NOMO-1 treated with dmso at 0.1 percent for 144 hours (cell line): ENCODE measurements around the gene SYCE3.
"Not testable (repeated sequence)": the region's sequence is repeated elsewhere in the genome, so short reads cannot be mapped to it uniquely, and the experiment has no call there.

Source experiments
- DNase-seq: peaks from one replicate; lab custom pipeline; 2025; ENCODE audit not compliant: unreplicated experiment; lab: John Stamatoyannopoulos, UW

SYCE3 gene

DNA sequence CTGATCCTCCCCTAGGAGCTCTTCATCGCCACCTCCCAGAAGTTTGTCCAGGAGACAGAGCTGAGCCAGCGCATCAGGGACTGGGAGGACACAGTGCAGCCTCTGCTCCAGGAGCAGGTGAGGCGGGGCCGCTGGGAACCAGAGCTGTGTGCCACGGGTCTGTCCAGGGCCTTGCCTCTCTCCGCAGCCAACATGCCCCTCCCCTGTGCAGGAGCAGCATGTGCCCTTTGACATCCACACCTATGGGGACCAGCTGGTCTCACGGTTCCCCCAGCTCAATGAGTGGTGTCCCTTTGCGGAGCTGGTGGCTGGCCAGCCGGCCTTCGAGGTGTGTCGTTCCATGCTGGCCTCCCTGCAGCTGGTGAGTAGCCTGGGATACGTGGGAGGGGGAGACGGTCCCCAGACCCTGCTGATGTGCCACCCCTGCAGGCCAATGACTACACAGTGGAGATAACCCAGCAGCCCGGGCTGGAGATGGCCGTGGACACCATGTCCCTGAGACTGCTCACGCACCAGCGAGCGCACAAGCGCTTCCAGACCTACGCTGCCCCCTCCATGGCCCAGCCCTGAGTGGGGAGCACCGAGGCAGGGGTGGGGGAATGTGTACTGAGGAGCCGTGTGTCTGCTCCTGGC is 39.8 kb downstream of the SYCE3 start:
- no peak for DNase-seq

DNA sequence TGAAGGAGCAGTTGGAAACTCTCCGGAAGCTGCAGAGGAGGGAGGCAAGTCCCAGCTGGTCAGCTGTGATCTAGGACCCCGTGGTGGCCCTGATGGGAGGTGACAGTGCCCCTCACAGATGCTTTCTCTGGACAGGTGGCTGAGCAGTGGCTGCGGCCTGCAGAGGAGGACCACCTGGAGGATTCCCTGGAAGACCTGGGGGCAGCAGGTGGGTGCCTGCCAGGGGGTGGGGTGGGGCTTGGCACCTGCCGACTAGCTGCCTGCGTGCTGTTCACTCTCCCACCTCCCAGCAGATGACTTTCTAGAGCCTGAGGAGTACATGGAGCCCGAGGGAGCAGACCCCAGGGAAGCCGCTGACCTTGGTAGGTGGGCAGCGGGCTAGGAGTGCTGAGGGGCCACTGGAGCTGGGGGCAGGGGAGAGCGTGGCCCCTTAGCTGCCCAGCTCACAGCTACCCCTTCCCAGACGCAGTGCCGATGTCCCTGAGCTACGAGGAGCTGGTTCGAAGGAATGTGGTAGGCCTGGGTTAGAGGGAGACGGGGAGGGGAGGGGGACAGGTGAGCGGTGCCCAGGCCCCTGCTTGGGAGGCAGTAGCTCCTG is 40.4 kb downstream of the SYCE3 start:
- DNase-seq, result no peak

DNA sequence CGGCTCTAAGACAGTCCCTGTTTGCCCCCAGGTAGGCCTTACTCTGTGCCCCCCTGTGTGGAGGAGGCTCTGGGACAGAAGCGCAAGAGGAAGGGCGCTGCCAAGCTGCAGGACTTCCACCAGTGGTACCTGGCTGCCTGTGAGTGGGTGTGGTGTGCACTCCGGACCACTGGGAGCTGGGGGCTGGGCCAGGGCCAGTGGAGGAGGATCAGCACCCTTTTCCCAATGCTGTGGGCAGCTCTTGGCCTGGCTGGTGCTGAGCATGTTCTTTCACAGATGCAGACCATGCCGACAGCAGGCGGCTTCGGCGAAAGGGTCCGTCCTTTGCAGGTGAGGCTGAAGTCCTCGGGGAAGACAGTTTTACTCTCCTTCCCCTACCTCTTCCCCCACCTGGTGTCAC is 41.0 kb downstream of the SYCE3 start:
- no peak for DNase-seq

DNA sequence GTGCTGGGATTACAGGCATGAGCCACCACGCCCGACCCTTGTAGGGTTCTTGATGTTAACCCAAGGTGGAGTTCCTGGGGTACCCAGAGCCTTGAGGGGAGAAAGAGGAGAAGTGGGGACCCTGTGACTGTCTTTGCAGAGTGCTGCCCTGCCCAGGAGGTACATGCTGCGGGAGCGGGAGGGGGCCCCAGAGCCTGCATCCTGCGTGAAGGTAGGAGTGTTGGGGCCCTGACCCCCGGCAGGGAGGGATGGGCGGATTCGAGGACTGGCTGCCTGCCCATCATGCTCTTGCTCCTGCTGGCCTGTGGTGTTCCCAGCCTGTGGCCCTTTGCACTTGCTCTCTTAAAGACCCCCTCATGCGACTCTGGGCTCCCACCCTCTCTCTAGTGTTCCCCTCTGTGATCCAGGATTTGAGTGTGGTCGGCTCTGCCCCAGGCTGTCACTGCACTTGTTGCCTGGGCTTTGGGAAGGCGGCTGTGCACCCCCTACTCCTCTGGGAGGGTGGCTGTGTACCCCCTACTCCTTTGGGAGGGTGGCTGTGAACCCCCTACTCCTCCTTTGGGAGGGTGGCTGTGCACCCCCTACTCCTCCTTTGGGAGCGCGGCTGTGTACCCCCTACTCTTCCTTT is 41.8 kb downstream of the SYCE3 start:
- DNase-seq, result no peak

DNA sequence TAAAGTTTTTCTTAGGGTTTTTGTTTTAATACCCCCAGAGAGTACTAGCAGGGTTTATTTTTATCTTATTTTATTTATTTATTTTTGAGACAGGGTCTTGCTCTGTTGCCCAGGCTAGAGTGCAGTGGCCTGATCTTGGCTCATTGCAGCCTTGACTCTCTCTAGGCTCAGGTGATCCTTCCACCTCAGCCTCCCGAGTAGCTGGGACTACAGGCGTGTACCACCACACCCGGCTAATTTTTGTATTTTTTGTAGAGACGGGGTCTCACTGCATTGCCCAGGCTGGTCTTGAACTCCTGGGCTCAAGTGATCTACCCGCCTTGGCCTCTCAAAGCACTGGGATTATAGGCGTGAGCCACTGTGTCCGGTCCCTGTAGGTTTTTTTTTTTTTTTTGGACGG is 42.5 kb downstream of the SYCE3 start:
- not testable (repeated sequence) for DNase-seq

DNA sequence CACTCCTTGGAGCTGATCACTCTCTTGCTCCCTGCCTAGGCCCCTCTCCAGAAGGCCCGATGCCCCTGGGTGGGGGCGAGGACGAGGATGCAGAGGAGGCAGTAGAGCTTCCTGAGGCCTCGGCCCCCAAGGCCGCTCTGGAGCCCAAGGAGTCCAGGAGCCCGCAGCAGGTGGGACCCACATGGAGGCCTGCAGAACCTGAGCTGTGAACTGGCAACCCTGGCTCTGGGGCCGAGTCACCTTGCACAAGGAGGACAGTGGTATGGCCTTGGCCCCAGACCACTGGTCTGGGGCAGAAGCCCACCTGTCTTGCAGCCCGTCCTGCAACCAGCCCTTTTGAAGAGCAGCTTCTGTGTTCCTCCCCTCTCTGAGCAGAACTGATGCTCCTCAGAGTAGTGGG is 43.6 kb downstream of the SYCE3 start:
- no peak for DNase-seq

DNA sequence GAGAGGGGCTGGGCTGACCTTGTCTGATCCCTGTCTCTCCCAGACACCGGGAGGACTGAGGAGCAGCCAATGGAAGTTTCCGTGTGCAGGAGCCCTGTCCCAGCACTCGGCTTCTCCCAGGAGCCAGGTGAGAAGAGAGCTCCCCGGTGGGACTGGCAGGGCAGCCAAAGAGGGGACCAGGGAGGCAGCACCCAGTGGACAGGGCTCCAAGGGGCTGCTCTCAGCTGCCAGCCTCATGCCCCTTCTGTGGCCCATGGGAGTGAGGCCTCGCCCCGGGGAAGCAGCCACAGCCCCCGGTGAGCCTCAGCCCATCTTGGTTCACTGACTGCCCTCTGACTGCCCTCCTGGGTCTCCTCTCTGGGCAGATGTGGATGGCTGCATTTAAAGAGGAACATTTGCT is 44.1 kb downstream of the SYCE3 start:
- no peak for DNase-seq

DNA sequence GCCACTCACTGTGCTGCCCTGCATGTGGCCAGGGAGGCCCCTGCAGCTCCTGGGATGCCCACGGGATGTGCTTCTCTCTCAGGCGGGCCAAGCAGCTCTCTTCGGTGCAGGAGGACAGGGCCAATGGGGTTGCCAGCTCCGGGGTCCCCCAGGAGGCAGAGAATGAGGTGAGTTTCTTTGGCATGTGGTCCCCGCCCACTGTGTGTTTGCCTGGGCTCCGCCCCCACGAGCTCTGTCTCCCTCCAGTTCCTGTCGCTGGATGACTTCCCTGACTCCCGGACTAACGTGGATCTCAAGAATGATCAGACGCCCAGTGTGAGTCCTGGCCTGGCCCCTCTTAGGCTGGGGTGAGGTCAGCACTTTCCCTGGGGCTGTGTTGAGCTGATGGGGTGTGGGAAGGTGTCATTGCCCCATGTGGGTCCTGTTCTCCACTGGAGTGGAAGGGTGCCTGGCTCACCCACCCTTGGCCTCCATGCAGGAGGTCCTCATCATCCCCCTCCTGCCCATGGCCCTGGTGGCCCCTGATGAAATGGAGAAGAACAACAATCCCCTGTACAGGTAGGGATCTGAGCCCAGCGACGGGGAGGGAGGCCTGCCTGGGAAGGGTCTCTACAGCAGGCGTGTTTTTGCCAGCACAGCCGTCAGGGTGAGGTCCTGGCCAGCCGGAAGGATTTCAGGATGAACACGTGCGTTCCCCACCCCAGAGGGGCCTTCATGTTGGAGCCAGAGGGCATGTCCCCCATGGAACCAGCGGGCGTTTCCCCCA is 45.0 kb downstream of the SYCE3 start:
- no peak for DNase-seq

DNA sequence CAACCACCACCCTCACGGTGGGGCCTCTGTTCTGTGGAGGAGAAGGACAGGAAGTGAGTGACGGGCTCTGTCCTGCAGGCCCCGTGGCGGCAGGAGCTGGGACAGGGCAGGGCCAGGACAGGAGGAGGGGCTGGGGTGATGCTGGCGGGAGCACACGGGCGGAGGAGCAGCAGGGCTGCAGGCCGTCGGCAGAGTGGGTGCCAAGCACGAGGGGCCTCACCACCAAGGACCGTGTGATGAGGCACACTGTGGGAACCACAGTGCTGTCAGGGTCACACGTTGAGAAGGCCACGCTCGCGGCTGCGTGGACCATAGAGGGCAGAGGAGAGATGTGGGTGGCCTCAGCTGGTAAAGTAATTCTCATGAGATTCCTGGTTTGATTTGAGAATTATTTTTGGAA is 45.8 kb downstream of the SYCE3 start:
- no peak for DNase-seq

DNA sequence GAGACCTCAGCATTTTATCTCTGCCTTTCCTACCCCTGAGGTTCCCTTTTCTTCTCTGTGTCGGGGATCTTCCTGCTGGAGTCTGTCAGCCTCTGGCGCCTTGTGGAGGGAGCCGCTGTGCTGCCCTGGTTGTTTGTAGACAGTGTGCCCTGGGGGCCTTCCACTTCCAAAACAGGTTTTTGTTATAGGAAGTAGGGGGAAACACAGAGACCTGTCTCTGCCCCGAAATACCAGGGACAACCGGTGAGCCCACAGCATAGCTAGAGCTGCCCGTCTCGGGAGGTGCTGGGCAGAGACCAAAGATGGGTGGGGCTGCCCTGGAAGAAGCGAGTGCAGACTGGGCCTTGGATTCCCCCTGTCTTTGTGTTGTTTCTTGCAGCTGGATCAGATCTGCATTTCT is 46.7 kb downstream of the SYCE3 start:
- DNase-seq, result no peak

DNA sequence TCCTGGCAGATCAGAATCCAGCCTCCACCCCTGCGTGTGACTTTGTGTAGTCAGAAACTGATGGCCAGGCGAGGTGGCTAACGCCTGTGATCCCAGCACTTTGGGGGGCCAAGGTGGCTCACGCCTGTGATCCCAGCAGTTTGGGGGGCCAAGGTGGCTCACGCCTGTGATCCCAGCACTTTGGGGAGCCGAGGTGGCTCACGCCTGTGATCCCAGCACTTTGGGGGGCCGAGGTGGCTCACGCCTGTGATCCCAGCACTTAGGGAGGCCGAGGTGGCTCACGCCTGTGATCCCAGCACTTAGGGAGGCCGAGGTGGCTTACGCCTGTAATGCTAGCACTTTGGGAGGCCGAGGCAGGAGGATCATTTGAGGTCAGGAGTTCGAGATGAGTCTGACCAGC is 49.5 kb downstream of the SYCE3 start:
- no peak for DNase-seq

DNA sequence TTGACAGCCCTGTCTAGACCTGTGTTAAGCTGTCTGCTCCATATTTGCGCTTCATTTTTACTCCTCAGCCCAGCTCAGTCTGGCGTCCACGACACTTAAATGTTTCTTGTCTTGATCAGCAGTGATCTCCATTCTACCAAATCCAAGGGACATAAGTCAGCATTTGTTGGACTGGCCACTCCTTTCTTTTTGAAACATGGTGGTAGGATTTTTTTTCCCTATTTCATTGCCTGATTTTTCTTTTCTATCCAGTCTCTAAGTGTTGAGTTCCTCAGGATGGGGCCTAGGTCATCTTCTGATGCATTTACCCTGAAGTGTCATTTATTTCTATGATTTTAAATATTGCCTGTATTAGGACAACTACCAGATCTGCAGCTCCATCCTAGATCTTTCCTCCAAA is 53.8 kb downstream of the SYCE3 start:
- DNase-seq, result no peak

DNA sequence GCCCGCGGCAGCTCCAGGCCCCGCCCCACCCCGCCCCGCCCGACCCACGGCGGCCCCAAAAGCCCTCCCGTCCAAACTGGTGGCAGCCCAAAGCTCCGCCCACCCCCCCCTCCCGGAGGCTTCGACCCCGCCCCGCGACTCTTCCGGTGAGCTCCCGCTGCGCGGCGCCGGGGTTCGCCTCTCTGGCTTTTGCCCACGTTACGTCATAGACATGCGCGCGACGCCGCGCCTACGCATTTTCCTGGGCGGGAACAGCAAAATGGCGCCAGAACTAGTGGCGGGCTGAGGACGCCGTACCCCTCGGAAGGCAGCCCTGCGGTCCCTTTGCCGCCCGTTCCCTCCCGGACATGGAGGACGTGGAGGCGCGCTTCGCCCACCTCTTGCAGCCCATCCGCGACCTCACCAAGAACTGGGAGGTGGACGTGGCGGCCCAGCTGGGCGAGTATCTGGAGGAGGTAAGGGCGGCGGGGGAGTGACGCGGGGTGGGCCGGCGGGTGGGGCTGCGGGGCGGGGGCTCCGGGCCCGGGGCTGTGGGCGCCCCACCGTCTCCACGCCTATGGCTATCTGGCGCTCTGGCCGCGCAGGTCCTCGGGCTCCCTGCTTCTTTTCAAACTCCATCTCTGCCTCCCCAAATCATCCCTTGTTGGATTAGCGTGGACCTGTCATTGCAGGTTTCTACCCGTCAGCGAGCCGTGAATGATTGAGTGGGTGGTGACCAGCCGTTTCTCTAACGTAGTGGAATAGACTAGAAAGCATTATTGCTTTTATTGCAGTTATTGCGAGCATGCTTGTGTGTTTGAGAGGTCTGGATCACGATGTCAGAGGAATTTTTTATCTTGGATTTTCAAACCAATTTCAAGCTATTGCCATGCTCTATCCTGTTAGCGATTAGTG is 54.5 kb downstream of the SYCE3 start, which contains the start of gene NCAPH2:
TSS of gene NCAPH2 (plus strand) at position 234 of the 894 bp plus-strand sequence. CDS start at position 348, 114 bp downstream.
- DNase-seq, result peak; percentile 91

DNA sequence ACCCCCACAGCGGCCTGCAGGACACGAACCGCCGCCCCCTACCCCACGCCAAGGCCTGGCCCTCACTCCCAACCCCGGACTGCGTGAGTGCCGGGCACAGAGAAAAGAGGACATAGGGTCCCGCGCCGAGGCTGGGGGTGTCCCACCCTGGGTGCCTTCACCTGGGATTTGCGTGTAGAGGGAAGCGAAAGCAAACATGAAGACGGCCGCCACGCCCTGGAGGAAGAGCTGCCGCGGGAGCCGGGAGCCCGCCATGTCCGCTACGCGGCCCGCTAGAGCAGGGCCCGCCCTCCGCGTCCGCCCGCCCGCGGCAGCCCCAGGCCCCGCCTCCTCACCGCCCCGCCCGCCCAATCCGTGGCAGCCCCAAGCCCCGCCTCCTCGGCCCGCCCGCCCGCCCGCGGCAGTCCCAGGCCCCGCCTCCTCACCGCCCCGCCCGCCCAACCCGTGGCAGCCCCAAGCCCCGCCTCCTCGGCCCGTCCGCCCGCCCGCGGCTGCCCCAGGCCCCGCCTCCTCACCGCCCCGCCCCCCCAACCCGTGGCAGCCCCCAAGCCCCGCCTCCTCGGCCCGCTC is 55.2 kb downstream of the SYCE3 start, which contains the start of gene LMF2:
TSS of gene LMF2 (minus strand) at position 282 of the 570 bp plus-strand sequence. CDS start at position 255, 27 bp downstream.
- DNase-seq, result peak; percentile 86

DNA sequence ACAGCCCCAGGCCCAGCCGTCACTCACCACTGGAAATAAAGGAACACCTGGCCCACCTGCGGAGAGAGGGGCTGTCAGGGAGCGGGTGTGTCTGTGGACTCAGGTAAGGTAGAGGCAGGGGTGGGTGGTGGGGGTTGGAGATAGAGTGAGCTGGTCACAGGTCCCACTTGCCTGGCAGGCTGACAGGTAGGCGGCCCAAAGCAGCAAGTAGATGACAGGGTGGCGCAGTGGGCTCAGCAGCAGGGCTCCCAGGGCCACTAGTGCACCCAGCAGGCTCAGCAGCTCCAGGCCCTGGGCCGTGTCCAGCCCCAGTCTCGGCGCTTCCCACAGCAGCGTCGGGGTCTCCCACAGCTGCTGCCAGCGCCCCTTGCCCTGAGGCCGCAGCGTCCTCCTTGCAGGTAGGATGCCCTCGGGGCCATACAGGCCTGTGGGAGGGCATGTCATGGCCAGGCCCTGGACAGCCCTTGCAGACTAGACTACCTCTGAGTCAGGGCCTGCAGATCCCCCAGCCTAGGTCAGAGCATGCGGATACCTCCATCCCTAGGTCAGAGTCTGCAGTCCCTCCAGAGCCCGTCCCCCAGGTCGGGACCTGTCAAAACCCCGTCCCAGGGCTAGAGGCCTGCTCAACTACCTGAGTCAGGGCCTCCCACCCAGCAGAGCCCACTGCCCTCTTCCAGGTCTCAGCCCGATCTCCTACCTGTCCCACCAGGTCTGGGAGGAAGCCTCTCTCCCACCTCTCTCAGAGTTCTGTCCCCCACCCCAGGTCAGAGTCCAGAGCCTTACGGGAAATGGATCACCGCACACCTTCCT is 55.9 kb downstream of the SYCE3 start:
- DNase-seq, result no peak

DNA sequence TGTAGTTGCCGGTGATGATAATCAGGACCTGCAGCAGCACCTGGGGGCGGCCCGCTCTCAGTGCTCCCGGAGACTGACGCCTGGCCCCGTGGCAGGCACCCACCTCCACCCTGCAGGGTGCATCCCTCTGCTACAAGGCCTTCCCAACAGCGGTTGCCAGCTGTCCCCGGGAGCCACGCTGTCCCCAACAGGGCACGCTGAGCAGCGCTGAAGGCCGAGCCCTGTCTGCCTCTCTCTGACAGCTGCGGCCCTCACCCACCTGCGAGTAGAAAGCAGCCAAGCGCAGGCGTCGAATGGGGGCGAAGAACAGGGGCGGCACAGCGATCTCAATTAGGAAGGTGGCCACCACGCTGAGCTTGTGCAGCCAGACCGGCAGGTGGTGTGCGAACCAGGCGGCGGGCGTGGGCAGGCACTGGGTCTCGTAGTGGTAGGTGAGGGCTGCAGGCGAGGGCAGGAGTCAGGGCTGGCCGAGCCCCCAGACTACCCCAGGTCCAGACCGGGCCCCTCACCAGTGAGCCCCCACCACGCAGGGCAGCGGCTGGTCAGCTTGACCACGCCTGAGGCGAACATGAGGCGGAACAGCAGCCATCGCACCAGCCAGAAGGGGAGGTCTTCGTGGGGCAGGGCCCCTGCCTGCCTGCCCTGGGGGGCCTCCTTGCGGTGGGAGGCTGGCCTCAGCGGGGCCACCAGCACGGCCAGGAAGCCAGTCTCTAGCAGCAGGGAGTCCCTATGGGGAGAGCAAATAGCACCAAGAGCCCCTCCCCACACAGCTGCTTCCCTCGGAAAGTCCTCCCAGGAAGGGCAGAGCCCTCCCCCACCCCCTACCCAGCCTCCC is 56.7 kb downstream of the SYCE3 start:
- no peak for DNase-seq

DNA sequence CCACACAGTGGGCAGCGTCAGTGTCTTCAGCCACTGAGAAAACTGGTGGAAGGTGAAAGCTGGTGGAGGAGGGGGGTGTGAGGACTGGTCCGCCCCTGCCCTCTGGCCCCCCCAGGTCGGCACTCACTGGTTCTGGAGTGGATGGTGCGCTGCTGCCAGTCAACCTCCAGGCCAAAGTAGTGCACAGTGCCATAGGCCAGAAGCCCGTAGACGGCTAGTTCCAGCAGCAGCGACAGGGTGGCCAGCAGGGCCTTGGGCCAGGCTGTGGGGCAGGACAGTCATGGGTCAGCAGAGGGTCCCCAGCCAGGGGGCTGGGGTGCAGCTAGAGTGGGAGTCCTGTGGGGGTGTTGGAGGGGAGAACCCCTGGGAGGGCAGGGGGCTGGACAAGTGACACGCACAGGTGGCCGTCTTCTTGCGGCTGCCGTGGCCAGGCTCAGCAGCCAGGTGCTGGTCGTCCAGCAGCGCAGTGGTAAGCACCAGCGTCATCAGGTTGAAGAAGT is 57.4 kb downstream of the SYCE3 start:
- DNase-seq, result no peak
